GM12878 (cell line): ENCODE measurements around the gene CLEC16A. TPM values are rescaled to one million over a fixed set of nuclear protein-coding genes. Genes with fewer than 3 reads are reported as not detected.
A peak's percentile ranks its signal among the peaks of the same experiment; 100 is the strongest.

ENCODE experiments used
- ATAC-seq: fragments of 200-7000 bp; cut with Tn5 transposase; 3 replicates; pipeline ENCODE4 v1.9.1; 2020; ENCODE audit warnings: mild to moderate bottlenecking, moderate library complexity
- BruUV-seq: library from RNA; stranded (reverse); fragments of 400-500 nt; replicated peaks from 2 replicates; lab custom pipeline; 2021; lab: Mats Ljungman, UMichigan
- CTCF ChIA-PET: fragments of 300-600 bp; sonication (Branson Sonifier 250); formaldehyde crosslinking; extraction: SDS; loops from one replicate; lab custom pipeline; 2021; ENCODE audit warnings: inconsistent platforms; lab: Yijun Ruan, JAX
- POLR2A ChIA-PET: fragments of 350-600 bp; formaldehyde crosslinking; extraction: SDS; loops from one replicate; lab custom pipeline; 2021; ENCODE audit warnings: inconsistent platforms; lab: Charles Lee
- RAD21 ChIA-PET: fragments of 300-600 bp; sonication (Branson Sonifier 250); formaldehyde crosslinking; loops from one replicate; lab custom pipeline; 2023; ENCODE audit warnings: antibody characterized with exemption; ENCODE audit not compliant: unreplicated experiment; lab: Charles Lee
- SMC1A ChIA-PET: fragments of 300-600 bp; sonication (Branson Sonifier 250); formaldehyde crosslinking; loops from one replicate; lab custom pipeline; 2023; ENCODE audit not compliant: unreplicated experiment, uncharacterized antibody; lab: Charles Lee
- DNase-seq: peaks from one replicate; pipeline ENCODE4 v3.0.0-alpha.2; 2011; ENCODE audit warnings: low read depth, low spot score
- FAIRE-seq: peaks from 3 replicates; lab custom pipeline; 2011; peaks lifted over from hg19 to GRCh38; lab: Jason Lieb, UNC
- H2AFZ ChIP-seq: 2 replicates; pipeline ENCODE4 v1.6.0; 2011; ENCODE audit warnings: low read depth, low read length, control low read depth; ENCODE audit not compliant: control insufficient read depth
- H3K27ac ChIP-seq: 2 replicates; pipeline ENCODE4 v1.5.1; 2011; ENCODE audit warnings: control low read depth; ENCODE audit not compliant: control insufficient read depth, insufficient read depth
- H3K27me3 ChIP-seq, 2 experiments: replicated peaks in 1 of 2; 2 replicates each; pipeline versions ENCODE4 v1.6.0 to v1.6.1; 2011; ENCODE audit warnings: low read length in 1 of 2; ENCODE audit not compliant: control insufficient read depth in 2 of 2, insufficient read depth in 2 of 2
- H3K36me3 ChIP-seq, 2 experiments: 2 replicates each; pipeline ENCODE4 v1.5.1; 2011; ENCODE audit warnings: low read length in 1 of 2; ENCODE audit not compliant: control insufficient read depth in 2 of 2, insufficient read depth in 2 of 2
- H3K4me1 ChIP-seq: 2 replicates; pipeline ENCODE4 v1.6.1; 2011; ENCODE audit warnings: mild to moderate bottlenecking, low read length, moderate library complexity, mixed read lengths; ENCODE audit not compliant: control insufficient read depth, insufficient read depth
- H3K4me2 ChIP-seq: 2 replicates; pipeline ENCODE4 v1.6.0; 2011; ENCODE audit warnings: control low read depth; ENCODE audit not compliant: control insufficient read depth, insufficient read depth
- H3K4me3 ChIP-seq: fragments of 200-600 bp; sonication (generic); 2 replicates; pipeline ENCODE4 v1.5.1; 2016
- H3K79me2 ChIP-seq: 2 replicates; pipeline ENCODE4 v1.6.0; 2011; ENCODE audit warnings: low read length; ENCODE audit not compliant: control insufficient read depth, insufficient read depth
- H3K9ac ChIP-seq: 2 replicates; pipeline ENCODE4 v1.8.0; 2011; ENCODE audit warnings: low read length, control low read depth, mixed read lengths; ENCODE audit not compliant: control insufficient read depth, insufficient read depth
- H3K9me3 ChIP-seq: replicated peaks from 3 replicates; pipeline ENCODE4 v1.5.1; 2011; ENCODE audit warnings: mild to moderate bottlenecking, low read length; ENCODE audit not compliant: control insufficient read depth, insufficient read depth
- H4K20me1 ChIP-seq: 2 replicates; pipeline ENCODE4 v1.6.0; 2011; ENCODE audit not compliant: control insufficient read depth, insufficient read depth
- IKZF1 ChIP-seq: fragments of 450-650 bp; conservative IDR thresholded peaks from 2 replicates; pipeline ENCODE4 v1.6.1; 2017; ENCODE audit warnings: antibody characterized with exemption, mild to moderate bottlenecking
- POLR2A ChIP-seq: IDR thresholded peaks from 2 replicates; pipeline ENCODE4 v1.6.1; 2011; ENCODE audit warnings: low read depth, mild to moderate bottlenecking, low read length
- RUNX3 ChIP-seq: IDR thresholded peaks from 2 replicates; pipeline ENCODE4 v1.6.1; 2012; ENCODE audit warnings: low read length, inconsistent platforms
- SMARCA5 ChIP-seq: fragments of 450-650 bp; IDR thresholded peaks from 2 replicates; pipeline ENCODE4 v1.6.1; 2017; ENCODE audit warnings: mild to moderate bottlenecking
- SREBF2 ChIP-seq: IDR thresholded peaks from 2 replicates; pipeline ENCODE4 v1.6.1; 2012; ENCODE audit warnings: mild to moderate bottlenecking, low read length
- TCF7 ChIP-seq: IDR thresholded peaks from 2 replicates; pipeline ENCODE4 v1.6.1; 2014; ENCODE audit warnings: antibody characterized with exemption, borderline replicate concordance
- WGBS: methylation state at CpG from one replicate; pipeline ENCODE4 v1.1.6; 2016; ENCODE audit warnings: low lambda C conversion rate; ENCODE audit not compliant: insufficient replicate concordance, insufficient coverage; ENCODE audit errors: missing lambda C conversion rate; 5-methylcytosine and 5-hydroxymethylcytosine counted together
- in situ Hi-C: fragments of 300-500 bp; cut with MboI; formaldehyde crosslinking; loops from 9 replicates; pipeline ENCODE4 v1.14.3; 2018; ENCODE audit warnings: mixed read lengths
- intact Hi-C: fragments of 100-400 bp; cut with micrococcal nuclease; formaldehyde crosslinking; loops from one replicate; pipeline ENCODE4 v1.14.2; 2022; ENCODE audit not compliant: unreplicated experiment
- polyA plus RNA-seq, 11 experiments: library from polyadenylated mRNA; depleted of rRNA in 4 of 11; unstranded in 6 of 11; stranded (reverse) in 5 of 11; fragments of >200 nt; fragmentation: Nextera tagmentation in 4 of 11; fragmentation: Illumina TruSeq in 1 of 11; extraction: Ambion mirVana in 4 of 11; extraction: Trizol in 1 of 11; gene quantifications; 1 replicate in 1 of 11; 2 replicates in 10 of 11; pipeline versions ENCODE4 v1.2.1 to v1.2.3, GENCODE V29; 2011 to 2016; ENCODE audit warnings: inconsistent platforms in 2 of 11, missing spikeins in 2 of 11, low read depth in 1 of 11
- total RNA-seq, 4 experiments: library from RNA; depleted of rRNA in 3 of 4; stranded (reverse); fragments of >200 nt in 3 of 4; fragmentation: Illumina TruSeq in 1 of 4; extraction: Trizol in 1 of 4; gene quantifications; 2 replicates each; pipeline versions ENCODE4 v1.2.1 to v1.2.3, GENCODE V29; 2013 to 2021

CLEC16A gene
- total and polyA plus RNA-seq, 10 of the 15 experiments (the other 5 are each of a cell fraction or from before 2014, with no cell fraction given), result 1.5 to 28.8 (median 19.2) TPM

DNA sequence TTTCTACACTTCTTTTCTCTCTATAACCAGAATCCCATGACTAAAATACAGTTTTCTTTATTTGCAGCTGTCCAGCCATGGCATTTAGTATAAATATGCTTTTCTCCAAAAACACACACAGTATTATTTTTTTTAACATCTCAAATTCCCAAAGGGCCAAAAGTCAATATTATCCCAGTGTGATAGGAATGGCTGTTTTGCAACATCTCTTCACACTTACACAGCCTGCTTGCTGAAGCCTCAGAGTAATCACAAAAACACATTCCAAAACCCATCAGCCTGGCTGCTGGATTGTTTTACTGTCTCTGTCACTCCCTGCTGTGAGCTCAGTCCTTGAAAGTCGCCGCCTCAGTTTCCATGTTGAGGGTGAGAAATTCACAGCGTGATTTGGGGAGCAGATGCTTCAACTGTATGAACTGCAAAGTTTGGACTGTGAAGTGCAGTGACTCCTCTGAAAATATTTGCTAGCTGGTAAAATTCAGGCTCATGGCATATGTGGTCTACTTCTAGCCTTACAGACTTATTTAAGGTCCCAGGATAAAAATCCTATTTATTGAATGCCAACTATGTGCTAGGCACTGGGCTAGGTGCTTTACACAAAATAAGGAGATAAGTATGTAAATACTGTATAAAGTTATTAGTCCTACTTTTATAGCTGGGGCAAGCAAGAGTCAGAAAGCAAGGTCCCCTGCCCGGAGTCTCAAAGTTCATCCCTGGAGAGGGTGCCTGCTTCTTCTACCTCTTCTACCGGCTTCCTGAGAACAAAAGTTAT, 195.1 kb downstream of the CLEC16A start:
- Histone ChIP-seq H3K9me3 (no peaks in the 10 kb centered on the region), H2AFZ (no peak overlapping the region), H3K27ac (no peak overlapping the region), H3K9ac (no peak overlapping the region), H3K4me1 (no peaks in the 10 kb centered on the region), H3K4me3 (no peak overlapping the region), H3K79me2 (no peaks in the 10 kb centered on the region), H3K27me3 (no peaks in the 10 kb centered on the region)
- ChIA-PET SMC1A (interaction anchor here (0.9 kb wide), 1 partner anchor 22 kb away, joined by 3 read pairs; no protein-coding TSS in a partner anchor), CTCF (interaction anchor here (0.6 to 1.6 kb wide), 2 partner anchors 10 to 54 kb away, joined by 3 read pairs; no protein-coding TSS in a partner anchor)
- no peak for TF ChIP-seq SREBF2
- no peak for TF ChIP-seq POLR2A
- TF ChIP-seq, all 136 proteins: peak for 0
- no peak for FAIRE-seq
- in situ Hi-C loops, result no loop called here
- Histone ChIP-seq H3K36me3 (peaks cover 2 to 4% of the 10 kb centered on the region in 2 experiments; a peak in 2 of 4 replicates), H4K20me1 (no peaks in the 10 kb centered on the region), H3K4me2 (no peak overlapping the region)
- 98% methylated on average over 5 of the region's 5 CpGs for WGBS
- POLR2A ChIA-PET, result interaction anchor here (1.5 kb wide), 1 partner anchor 19 kb away, joined by 3 read pairs; no protein-coding TSS in a partner anchor
- ATAC-seq, result no peak
- intact Hi-C loops, result no loop called here
- RAD21 ChIA-PET, result interaction anchor here (1.3 kb wide), 2 partner anchors 10 to 116 kb away, joined by 3 to 4 read pairs; partner anchors contain the start of gene SOCS1
- DNase-seq, result no peak
- no TSS peak for BruUV-seq

DNA sequence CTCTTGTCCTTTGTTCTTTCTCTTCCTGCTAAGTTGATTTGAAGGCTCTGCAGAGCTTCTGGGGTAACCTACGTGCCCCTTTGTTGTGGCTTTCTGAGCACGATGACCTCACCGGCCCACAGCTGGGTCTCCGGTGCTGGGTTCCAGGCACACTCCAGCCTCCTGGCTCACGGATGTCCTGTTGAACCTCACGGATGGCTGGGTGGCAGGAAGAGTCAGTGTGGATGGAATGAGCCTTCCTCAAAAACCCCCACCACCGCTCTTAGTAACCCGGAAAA, 195.7 kb downstream of the CLEC16A start:
- intact Hi-C loops, result no loop called here
- Histone ChIP-seq H3K4me1 (no peaks in the 10 kb centered on the region), H4K20me1 (no peaks in the 10 kb centered on the region), H3K27ac (no peak overlapping the region), H2AFZ (no peak overlapping the region), H3K79me2 (no peaks in the 10 kb centered on the region), H3K9ac (no peak overlapping the region), H3K4me2 (no peak overlapping the region), H3K27me3 (no peaks in the 10 kb centered on the region), H3K36me3 (peaks cover 2 to 4% of the 10 kb centered on the region in 2 experiments; a peak in 2 of 4 replicates), H3K9me3 (no peaks in the 10 kb centered on the region), H3K4me3 (no peak overlapping the region)
- ATAC-seq (no peak), FAIRE-seq (no peak), DNase-seq (no peak)
- ChIA-PET CTCF (no interaction called here), RAD21 (interaction anchor here (1.3 kb wide), 1 partner anchor 116 kb away, joined by 4 read pairs; the partner anchor contains the start of gene SOCS1), SMC1A (interaction anchor here (0.9 kb wide), 1 partner anchor 23 kb away, joined by 3 read pairs; no protein-coding TSS in a partner anchor), POLR2A (interaction anchor here (1.5 kb wide), 1 partner anchor 18 kb away, joined by 3 read pairs; no protein-coding TSS in a partner anchor)
- TF ChIP-seq TCF7, result peak; percentile 71; the same call in 1 of the 2 replicates
- no peak for TF ChIP-seq SMARCA5
- no peak for TF ChIP-seq IKZF1
- peak; percentile 46; the same call in 1 of the 2 replicates for TF ChIP-seq RUNX3
- no TSS peak for BruUV-seq
- 97% methylated on average over 8 of the region's 8 CpGs for WGBS
- in situ Hi-C loops, result no loop called here
